Adrenal gland (tissue), 5 donors: Measurements from ENCODE around the gene CXXC4.

Experiments
- CTCF ChIP-seq, 6 experiments: fragments of 450-650 bp in 4 of 6; fragments of 200-600 bp in 2 of 6; sonication (generic) in 1 of 6; IDR thresholded peaks; 1 replicate in 5 of 6; 2 replicates in 1 of 6; pipeline versions ENCODE4 v1.5.1 to v1.8.0; 2016 to 2021; ENCODE audit warnings: antibody characterized with exemption in 6 of 6, mild to moderate bottlenecking in 2 of 6, moderate library complexity in 1 of 6
- POLR2A ChIP-seq, 2 donors: fragments of 450-650 bp; IDR thresholded peaks; one replicate each; pipeline ENCODE4 v1.6.1; 2017; ENCODE audit warnings: antibody characterized with exemption in 2 of 2, mild to moderate bottlenecking in 2 of 2, moderate library complexity in 1 of 2
- donor health status: DM: no; HTN: no; CAD: no.

- no peak for TF ChIP-seq CTCF (IDR thresholded peaks at IDR 0.05)
- TF ChIP-seq POLR2A (IDR thresholded peaks at IDR 0.05), result no peak
Measured at GRCh38 chr4:104446431-104447278, 48.0 kb downstream of the CXXC4 start.
